Stimulated activated CD8-positive, alpha-beta memory T cell treated with anti-CD3 and anti-CD28 coated beads, Interleukin-2, amount 100 ng/mL, for 1 hour (primary cell): ENCODE measurements around the gene TXNRD1.

Experiments
- DNase-seq, 2 donors: peaks; one replicate each; pipeline ENCODE4 v3.0.0-alpha.2; 2020; ENCODE audit warnings: low read depth in 2 of 2

Gene TXNRD1

DNA sequence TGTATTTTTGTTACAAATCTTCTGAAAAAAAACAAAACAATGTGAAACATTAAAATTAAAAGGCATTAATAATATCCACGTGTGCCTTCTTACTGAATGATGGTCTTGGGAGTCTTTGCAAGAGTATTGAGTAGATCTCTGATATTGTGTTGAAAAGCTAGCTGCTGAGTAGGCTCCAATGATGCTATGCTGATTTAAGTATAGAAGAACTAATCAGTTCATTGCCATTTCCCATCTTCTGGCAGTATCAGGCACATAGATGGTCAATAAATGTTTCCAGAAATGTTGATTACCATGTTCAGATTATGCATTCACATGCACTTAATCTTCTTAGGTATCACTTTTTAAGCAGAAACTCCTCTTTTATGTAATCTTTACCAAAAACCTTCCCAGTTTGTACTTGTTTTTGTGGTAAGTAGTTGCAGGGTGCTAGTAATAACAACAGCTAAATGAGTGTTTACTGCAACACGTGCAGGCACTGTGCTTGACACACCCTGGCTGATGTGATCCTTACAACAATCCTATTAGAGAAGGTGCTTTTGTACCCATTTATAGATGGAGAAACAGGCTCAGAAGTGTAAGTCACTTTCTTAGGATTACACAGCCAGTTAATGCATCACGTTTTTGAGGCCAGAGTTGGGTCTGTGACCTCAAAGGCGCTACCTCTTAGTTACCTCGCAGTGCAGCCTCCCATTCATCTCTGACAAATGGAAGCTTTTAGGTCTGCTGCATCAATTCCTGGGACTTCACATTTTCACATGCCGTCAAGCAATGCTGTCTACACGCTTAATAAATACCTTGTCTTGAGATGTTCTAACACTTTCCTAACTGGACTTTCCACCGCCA, 134.9 kb downstream of the TXNRD1 start:
- DNase-seq = no peak

DNA sequence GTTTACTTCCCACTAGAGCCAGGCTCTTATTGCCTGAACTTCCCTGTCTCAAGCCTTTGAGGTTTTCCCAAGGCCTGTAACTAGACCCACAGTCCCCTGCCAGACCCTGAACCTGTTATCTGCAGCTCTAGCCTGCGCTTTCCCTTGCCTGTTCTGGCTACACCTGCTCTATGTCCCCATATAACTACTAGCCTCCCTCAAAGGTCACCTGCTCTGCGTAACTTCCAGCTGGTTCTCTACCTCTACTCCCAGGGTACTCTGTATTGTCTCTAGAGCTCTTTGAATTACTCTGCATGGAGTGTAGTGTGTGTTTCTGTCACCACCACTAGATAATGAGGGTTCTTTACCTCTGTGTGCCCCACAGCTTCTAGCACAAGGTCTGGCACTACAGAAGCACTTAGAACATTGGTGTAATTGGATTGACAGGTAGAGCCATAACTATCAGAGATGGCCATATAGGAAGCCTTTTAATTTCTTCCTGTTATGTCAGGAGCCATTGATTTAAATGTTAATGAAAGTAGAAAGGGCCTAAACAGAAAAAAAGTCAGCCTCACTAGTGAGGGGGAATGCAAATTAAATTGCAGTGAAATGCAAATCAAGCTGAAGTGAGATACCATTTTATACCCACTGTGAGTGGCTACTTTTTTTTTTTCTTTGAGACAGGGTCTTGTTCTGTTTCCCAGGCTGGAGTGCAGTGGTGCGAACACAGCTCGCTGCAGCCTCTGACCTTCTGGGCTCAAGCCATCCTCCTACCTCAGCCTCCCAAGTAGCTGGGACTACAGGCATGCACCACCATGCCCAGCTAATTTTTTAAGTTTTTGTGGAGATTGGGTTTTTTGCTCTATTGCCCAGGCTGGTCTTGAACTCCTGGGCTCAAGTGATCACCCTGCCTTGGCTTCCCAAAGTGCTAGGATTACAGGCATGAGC, 135.7 kb downstream of the TXNRD1 start:
- no peak for DNase-seq

DNA sequence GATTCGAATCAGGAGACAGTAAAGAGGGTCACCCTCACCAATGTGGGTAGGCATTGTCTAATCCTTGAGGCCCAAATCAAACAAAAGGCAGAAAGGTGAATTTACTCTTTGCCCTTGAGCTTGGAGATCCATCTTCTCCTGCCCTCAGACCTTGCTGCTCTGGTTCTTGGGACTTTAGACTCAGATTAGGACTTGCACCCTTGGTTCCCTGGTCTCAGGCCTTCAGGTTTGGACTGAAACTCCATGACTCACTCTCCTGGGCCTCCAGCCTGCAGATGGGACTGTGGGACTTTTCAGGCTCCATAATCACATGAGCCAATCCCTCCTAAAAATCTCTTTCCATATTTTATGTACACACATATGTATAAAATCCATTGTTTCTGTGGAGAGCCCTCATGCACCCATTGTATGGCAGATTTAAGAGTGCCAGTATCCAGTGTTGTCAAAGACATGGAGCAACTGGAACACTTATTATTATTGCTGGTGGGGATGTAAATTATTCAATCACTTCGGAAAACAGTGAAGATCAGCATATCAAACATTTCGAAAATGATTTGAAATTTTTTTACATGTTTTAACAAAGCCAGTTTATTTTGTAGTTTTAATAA, 136.6 kb downstream of the TXNRD1 start:
- no peak for DNase-seq

DNA sequence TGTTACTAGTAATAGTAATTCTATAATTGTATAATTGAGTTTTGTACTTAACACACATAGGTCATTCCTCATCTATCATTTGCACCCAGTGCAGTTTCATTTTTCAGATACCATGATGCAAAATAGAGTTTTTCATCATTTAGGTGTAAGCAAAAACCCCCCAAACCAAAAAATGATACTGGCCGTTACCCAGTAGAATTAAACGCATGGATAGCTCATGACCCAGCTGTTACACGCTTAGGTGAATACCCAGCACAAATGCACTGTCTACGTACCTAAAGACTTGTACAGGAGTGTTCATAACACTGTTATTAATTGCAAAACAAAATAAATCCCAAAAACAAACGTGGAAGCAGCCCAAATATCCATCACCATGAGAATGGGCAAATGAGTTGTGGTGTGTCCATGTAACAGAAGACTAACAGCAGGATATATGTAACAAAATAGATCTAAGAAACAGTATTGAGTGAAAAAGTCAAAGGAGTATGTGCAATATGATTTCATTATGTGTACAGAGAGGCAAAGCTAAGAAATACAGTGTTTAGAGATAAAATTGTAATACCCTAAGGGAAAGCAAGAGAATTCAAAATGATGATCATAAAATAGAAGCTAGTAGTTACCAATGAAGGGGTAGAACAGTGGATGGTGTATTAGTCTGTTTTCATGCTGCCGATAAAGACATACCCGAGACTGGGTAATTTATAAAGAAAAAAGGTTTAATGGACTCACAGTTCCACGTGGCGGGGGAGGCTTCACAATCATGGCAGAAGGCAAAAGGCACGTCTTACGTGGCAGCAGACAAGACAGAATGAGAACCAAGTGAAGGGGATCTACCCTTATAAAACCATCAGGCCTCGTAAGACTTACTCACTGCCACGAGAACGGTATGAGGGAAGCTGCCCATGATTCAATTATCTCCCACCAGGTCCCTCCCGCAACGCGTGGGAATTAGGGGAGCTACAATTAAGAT, 137.7 kb downstream of the TXNRD1 start:
- no peak for DNase-seq

DNA sequence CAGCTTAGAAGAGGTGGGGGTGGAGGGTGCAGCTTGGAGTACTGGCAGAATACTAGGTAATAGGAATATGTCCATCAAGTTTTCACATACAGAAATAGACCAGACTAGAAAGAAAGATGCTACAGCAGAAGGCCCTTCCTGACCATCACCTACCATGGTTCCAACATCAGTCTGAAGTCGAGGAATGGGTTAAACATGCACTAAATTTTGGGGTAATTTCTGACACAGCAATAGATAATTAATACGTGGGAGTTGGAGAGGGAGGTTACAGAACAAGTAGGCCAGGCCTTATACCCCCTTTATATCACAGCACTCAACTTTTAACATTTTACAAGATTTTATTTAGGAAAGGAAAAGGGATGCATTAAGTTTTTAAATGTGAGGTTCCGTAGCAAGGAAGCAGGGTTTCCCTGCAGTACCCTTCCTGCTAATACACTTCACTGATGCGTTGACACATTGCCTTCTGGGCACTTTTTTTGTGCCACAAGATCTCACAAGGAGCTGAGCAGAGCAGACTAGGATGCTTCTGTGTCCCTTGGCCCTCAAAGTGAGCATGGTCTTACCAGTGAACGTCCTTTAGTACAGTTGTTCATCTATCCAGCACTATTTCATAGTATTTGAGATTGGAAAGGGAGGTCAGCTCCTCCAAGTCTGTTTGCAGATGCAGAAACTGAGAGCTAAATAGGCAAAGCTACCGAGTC, 138.7 kb downstream of the TXNRD1 start:
- no peak for DNase-seq

DNA sequence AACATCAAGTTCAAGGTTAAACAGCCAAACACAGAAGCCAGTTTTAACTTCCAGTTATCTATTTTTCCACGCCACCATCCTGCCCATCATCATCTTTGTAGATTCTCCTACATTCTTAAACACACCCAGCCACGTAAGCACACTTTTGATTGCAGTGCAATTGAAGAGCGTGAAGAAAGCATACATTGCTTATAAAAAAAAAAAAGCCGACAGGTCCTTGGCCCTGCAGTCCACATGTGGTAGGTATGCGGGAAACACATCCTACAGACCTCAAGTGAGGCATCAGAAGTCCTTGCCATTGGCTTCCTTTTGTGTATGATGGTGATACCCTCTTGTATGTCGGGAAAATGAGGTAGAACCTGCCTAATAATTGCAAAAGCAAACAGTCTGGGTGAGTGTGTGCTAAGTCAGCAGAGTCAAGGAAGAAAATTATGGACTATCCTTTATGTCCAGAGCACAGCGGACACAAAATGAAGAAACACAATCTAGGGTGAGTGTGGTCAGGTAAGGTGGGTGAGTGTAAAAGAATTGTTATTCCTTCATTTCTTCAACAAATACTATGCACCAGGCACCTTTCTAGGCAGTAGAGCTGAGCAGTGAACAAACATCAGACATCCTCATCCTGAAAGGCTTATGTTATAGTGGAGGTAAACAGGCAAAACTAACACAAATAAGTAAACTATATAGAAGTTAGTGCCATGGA, 139.4 kb downstream of the TXNRD1 start:
- DNase-seq = no peak

DNA sequence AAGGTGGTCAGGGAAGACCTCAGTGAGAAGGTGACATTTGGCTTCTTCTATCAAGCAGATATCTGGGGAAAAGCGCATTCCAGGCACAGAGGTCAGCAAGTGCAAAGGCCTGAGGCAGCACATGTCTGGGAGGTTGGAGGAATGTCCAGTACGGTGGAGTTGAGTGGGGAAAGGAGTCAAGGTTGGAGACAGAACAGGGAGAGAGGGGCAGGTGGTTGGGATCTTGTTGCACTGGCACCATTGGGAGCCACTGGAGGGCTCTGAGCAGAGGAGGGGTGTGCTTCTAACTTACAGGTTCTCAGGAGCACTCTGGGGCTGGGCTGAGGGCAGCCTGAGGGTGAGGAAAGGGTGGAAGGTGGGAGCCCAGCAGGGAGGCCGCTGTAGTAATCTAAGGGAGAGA, 140.1 kb downstream of the TXNRD1 start:
- no peak for DNase-seq

DNA sequence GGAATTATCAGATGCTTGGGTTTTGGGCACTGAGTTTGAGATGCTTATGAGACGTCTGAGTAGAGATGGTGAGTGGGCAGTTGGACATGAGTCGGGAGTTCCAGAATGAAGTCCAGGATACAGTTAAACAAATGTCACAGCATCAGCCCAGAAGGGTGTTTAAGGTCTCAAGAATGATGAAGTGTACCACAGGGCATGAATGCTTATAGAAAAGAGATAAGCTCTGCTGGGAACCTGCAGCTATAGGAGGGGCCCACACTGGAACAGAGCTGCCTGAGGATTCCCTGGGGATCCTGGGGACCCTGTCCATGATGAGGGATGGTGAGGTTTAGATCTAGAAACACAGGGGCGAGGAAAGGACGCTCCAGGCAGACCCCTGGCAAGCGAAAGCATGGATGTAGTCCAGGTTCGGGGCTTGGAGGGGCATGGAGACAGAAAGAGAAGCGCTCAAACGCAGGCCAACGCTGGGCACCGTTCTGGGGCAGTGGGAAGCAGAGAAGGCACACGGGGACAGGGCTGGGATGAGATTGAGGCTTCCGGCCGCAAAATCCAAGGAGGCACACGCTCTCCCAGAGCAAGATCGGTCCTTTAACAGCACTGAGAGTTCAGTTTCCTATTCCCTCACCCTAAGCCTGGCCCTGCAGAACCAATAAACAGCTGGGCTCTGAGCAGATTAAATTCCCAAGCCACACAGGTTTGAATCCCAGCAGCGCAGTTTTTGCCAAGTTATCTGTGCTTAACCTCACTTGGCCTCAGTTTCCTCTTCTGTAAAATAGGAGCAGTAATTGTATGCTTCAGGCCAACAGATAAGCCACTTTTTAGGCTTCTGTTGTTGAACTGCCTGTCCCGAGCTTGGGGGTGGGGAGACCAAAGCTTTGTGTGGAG, 140.9 kb downstream of the TXNRD1 start:
- DNase-seq = no peak

DNA sequence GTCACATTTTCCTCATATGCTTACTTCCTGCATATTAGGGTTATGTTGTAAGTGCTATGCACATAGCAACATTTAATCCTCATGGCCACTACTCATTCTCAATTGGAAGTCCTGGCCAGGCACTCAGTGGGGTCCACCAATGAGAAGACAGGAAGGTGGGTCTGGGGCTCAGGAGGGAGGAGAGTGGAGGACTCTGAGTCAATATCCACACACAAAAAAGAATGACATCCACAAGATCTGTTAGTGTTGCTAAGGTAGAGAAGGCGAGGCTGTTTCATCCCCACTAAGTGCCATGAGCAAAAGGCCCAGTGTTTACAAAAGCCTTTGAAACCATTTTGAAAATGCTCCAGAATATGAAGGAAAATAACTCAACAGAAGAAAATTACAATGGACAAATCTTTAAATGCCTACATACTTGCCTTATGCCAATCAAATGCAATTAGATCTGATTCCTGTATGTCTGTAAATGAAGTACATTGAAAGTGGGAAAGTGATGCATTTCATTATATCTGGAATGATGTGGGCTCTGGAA, 141.9 kb downstream of the TXNRD1 start:
- DNase-seq = no peak

DNA sequence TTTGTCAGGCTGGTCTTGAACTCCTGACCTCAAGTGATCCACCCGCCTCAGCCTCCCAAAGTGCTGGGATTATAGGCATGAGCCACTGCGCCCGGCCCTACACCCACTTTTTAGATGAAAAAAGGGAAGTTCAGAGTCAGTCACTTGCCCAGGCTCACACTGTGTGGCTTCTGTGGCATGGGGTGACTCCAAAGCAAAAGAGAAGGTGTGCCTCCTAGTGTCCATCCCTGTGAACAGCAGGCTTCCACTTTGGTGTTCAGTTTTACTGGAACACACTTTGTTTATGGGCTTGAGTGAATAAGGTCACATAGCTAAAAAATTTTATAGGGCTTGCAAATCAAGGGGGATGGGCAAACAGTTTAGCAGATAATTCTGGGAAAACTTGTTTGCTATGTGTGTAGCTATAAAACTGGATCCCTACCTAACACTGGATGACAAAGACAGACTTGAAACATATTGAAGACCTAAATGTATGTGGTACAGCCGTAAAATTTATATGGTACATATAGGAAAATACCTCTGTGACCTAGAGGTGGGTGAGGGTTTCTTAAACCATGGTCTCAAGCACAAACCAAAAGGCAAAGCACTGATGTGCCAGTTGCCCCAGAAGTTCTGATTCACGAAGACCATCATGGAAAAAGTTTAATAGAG, 142.9 kb downstream of the TXNRD1 start:
- DNase-seq = peak; percentile 43 to 44

DNA sequence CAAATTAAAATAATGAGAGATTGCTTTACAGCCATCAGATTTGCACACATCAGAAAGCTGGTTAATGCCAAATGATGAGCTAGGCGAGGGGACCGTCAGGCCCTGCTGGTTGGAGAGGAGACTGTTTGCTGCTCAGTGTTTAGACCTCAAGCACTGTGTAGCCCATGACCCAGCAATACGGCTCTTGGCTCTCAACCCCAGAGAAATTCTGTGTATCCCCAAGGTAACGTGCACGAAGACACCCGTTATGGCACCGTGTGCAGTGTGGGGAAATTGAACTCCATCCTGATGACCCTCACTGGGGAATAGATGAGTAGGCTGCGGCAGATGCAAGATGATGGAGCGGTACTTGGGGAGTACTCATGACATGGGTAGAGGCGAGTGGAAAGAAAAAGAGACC, 143.6 kb downstream of the TXNRD1 start:
- DNase-seq = no peak

DNA sequence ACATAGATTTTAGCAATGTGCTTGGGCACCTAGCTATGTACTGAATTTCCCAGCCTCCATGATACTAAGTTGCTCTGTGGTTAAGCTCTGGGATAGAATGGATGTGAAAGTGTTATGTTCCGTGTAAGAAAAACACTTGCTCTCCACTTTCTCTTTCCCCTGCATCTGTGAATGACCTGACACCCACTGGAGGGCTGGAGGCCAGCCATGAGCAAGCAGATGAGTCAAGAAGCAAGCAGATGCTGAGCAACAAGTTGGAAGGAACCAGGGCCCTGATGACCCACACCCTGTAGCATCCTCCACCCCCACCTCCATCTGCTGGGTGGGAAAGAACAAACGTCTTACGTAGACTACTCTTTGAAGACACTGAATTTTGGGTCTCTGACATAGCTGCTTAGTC, 144.6 kb downstream of the TXNRD1 start:
- no peak for DNase-seq

DNA sequence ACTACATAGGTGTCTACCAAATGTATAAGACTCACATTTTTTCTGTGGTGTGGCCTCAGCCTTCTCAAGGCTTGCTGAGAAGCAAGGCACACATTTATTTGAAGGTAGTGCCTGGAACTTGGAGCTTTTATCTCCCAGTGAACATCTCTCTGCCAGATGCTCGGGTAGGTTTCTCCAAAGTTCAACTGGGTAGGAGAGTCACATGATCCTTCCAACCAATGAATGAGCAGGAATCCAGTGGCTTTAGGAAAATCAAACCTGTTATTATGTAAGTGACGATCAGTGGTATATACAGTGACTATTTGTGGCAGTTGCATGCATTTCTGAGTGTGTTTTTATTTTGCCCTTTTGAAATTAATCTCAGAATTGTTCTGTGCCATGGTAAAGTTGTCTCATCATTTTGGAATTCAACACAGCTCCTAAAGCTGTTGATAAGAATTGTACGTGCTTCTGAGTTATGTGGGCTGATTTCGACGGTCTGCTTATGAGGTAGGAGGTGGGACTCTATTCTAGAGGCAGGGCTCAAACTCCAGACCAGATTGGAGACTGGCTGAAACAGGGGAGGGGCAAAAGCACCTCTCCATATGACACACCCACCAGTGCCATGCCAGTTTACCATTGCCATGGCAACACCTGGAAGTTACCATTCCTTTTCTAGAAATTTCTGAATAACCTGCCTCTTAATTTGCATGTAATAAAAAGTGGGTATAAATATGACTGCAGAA, 145.6 kb downstream of the TXNRD1 start:
- DNase-seq = no peak

DNA sequence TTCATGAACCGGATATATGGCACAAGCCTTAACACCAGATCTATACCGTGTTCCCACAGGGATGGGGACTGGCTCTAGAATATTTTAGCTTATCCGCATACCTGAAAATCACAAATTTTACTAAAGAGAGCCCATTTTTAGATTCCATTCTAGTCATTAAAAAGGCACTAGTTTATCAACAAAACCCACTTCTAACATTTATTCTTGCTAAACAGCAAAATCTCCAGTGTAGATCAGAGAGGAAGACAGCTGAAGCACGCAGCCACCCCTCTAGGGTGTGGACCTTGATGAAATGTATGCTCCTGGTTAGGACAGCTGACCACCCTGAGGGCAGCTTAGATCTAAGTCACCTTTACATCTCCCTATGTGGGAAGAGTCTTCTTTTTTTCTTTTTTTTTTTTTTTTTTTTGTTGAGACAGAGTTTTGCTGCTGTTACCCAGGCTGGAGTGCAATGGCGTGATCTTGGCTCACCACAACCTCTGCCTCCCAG, 150.4 kb downstream of the TXNRD1 start:
- DNase-seq = no peak

DNA sequence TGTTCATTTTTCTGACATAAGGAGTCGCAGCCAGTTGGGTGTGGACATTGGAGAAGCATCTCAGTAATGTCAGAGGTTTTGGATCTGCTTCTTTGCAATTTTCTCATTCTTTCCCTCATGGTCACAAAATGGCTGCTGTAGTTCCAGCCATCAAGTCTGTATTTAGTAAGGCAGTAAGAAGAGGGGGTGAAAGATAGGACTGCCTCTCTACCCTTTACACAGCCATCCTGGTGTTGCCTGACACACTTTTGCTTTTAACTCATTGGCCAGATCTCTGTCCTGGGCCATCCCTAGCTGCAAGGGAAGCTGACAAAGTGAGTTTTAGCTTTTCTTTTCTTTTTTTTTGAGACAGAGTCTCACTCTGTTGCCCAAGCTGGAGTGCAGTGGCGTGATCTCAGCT, 154.1 kb downstream of the TXNRD1 start:
- no peak for DNase-seq

DNA sequence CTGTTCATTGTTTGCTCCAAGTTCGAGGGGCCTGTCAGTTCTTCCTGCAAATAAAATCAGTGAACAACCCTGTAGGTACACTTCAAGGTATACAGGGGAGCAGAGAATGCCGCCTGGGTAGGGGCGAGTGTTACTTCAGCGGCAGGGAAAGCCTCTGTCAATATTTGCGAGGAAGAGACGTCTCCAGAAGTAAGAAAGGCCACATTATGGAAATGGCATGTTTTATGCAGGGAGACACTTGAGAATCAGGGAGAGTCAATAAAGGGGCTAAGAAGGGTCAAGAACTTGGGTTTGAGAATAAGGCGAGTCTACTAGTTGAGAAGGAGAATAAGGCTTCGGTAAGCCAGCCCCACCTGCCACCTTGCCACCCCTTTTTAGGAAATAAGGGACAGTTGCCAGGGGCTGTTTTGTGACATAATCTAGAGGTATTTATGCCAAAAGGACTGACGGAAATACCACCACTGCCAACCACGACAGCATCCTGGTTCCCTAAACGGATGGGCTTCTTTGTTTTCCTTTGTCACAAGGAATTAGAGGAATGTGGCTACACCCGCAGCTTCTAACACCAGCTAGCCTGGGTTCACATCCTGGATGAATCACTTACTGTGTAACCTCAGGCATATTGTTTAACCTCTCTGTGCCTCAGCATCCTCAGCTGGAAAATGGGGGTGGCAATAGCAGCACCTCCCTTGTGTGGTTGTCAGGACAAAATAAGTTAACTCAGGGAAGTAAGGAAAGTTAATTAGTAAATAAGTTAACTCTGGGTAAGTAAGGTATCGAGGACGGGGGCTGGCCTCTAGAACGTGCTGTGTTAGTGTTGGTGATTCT, 155.7 kb downstream of the TXNRD1 start:
- DNase-seq = no peak
